HG02642 (cell line): ENCODE results near the gene AIG1.

Experiments used
- ATAC-seq: cut with Tn5 transposase; IDR thresholded peaks from one replicate; pipeline ENCODE4 v1.9.1; 2021; ENCODE audit warnings: mild to moderate bottlenecking; ENCODE audit not compliant: unreplicated experiment, poor library complexity

AIG1 gene

DNA sequence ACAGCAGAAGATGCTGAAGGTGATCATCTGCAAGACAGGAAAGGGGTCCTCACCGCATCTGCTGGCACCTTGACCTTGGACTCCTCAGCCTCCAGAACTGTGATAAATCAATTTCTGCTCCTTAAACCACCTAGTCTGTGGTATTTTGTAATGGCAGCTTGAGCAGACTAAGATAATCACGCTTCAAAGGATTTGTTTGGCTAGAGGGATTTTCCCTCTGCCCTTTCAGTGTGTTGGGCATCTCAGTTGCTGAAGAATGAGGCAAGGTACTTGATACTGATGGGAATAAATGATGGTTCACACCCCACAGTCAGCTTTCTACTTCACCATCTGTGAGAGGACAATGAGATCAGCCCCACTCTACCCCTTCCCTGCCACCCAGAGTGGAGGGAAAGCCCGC is 329.6 kb downstream of the AIG1 start:
- ATAC-seq = no peak
